ENCODE results near the gene CCDC198.

CCDC198 gene

DNA sequence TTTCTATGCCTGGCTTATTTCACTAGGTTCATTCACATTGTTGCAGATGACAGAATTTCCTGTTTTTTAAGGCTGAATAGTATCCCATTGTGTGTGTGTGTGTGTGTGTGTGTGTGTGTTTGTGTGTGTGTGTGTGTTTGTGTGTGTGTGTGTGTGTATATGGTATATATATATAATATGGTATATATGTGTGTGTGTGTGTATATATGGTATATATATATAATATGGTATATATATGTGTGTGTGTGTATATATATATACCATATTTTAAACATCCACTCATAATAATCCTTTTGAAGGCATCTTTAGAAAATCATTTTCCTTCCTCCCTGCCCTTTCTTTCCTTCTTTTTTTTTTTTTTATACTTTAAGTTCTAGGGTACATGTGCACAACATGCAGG lies 5.0 kb upstream of the CCDC198 start:
- no peak for FAIRE-seq
- DNase-seq (ENCODE audit: insufficient read length, low spot score): no peak
- TF ChIP-seq SPI1 (IDR thresholded peaks at IDR 0.05; ENCODE audit: low read depth, low read length) (no peak), POLR2AphosphoS5 (IDR thresholded peaks at IDR 0.05; ENCODE audit: low read depth, low read length) (no peak), PAX5 (IDR thresholded peaks at IDR 0.05; ENCODE audit: insufficient read depth, low read length, severe bottlenecking) (no peak), POLR2A (IDR thresholded peaks at IDR 0.05; ENCODE audit: low read depth, low read length) (no peak), TAF1 (IDR thresholded peaks at IDR 0.05; ENCODE audit: low read depth, low read length) (no peak), POU2F2 (IDR thresholded peaks at IDR 0.05; ENCODE audit: low read depth, low read length) (no peak)

DNA sequence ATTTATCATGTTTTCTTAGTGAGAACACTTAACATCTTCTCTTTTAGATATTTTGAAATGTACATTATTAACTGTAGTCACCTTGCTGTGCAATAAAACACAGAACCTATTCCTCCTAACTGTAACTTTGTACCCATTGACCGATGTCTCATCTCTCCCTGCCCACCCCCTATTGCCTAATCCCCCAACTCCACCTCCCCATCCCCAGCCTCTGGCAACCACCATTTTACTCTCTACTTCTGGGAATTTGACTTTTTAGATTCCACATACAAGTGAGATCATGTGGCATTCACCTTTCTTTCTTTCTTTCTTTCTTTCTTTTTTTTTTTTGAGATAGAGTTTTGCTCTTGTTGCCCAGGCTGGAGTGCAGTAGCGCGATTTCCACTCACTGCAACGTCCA lies 4.4 kb upstream of the CCDC198 start:
- no peak for DNase-seq (ENCODE audit: insufficient read length, low spot score)
- FAIRE-seq: no peak
- no peak for TF ChIP-seq POU2F2 (IDR thresholded peaks at IDR 0.05; ENCODE audit: low read depth, low read length)
- no peak for TF ChIP-seq SPI1 (IDR thresholded peaks at IDR 0.05; ENCODE audit: low read depth, low read length)
- TF ChIP-seq POLR2A (IDR thresholded peaks at IDR 0.05; ENCODE audit: low read depth, low read length): no peak
- TF ChIP-seq POLR2AphosphoS5 (IDR thresholded peaks at IDR 0.05; ENCODE audit: low read depth, low read length): no peak
- TF ChIP-seq PAX5 (IDR thresholded peaks at IDR 0.05; ENCODE audit: insufficient read depth, low read length, severe bottlenecking): no peak

- FAIRE-seq (no peak), DNase-seq (ENCODE audit: insufficient read length, low spot score) (no peak)
- TF ChIP-seq POU2F2 (IDR thresholded peaks at IDR 0.05; ENCODE audit: low read depth, low read length) (no peak), POLR2A (IDR thresholded peaks at IDR 0.05; ENCODE audit: low read depth, low read length) (no peak), SPI1 (IDR thresholded peaks at IDR 0.05; ENCODE audit: low read depth, low read length) (no peak), POLR2AphosphoS5 (IDR thresholded peaks at IDR 0.05; ENCODE audit: low read depth, low read length) (no peak), PAX5 (IDR thresholded peaks at IDR 0.05; ENCODE audit: insufficient read depth, low read length, severe bottlenecking) (no peak), TAF1 (IDR thresholded peaks at IDR 0.05; ENCODE audit: low read depth, low read length) (no peak)
Measured at GRCh38 chr14:57495416-57495815, 1.8 kb upstream of the CCDC198 start.

GRCh38 chr14:57492859-57493258 lies 798 bp downstream of the CCDC198 start:
- no peak for FAIRE-seq
- no peak for DNase-seq (ENCODE audit: insufficient read length, low spot score)
- TF ChIP-seq SPI1 (IDR thresholded peaks at IDR 0.05; ENCODE audit: low read depth, low read length): no peak
- no peak for TF ChIP-seq POLR2A (IDR thresholded peaks at IDR 0.05; ENCODE audit: low read depth, low read length)
- no peak for TF ChIP-seq POLR2AphosphoS5 (IDR thresholded peaks at IDR 0.05; ENCODE audit: low read depth, low read length)
- no peak for TF ChIP-seq TAF1 (IDR thresholded peaks at IDR 0.05; ENCODE audit: low read depth, low read length)
- no peak for TF ChIP-seq PAX5 (IDR thresholded peaks at IDR 0.05; ENCODE audit: insufficient read depth, low read length, severe bottlenecking)
- no peak for TF ChIP-seq POU2F2 (IDR thresholded peaks at IDR 0.05; ENCODE audit: low read depth, low read length)

- TF ChIP-seq POU2F2 (IDR thresholded peaks at IDR 0.05; ENCODE audit: low read depth, low read length) (no peak), POLR2A (IDR thresholded peaks at IDR 0.05; ENCODE audit: low read depth, low read length) (no peak), POLR2AphosphoS5 (IDR thresholded peaks at IDR 0.05; ENCODE audit: low read depth, low read length) (no peak), TAF1 (IDR thresholded peaks at IDR 0.05; ENCODE audit: low read depth, low read length) (no peak), PAX5 (IDR thresholded peaks at IDR 0.05; ENCODE audit: insufficient read depth, low read length, severe bottlenecking) (no peak), SPI1 (IDR thresholded peaks at IDR 0.05; ENCODE audit: low read depth, low read length) (no peak)
- FAIRE-seq: no peak
- DNase-seq (ENCODE audit: insufficient read length, low spot score): no peak
Measured at GRCh38 chr14:57491640-57492039, 2.0 kb downstream of the CCDC198 start.

DNA sequence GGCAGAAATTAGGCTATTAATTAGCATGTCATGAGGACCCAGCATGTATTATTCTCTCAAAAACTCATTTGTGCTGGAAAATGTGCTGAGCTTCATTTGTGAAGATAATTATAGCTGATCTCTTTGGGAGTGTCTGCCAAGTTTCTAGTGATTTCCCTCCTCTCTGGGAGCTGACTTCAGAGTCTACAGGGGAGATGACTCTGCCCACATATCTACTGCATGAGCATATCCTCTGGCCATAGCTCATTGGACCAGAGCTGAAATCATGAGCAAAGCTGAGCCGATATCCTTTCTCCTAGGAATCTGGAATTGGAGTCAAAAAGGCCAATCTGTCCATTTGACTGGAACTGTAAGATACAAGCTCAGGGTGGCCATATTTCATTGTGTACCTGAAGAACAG lies 5.9 kb downstream of the CCDC198 start:
- no peak for FAIRE-seq

DNA sequence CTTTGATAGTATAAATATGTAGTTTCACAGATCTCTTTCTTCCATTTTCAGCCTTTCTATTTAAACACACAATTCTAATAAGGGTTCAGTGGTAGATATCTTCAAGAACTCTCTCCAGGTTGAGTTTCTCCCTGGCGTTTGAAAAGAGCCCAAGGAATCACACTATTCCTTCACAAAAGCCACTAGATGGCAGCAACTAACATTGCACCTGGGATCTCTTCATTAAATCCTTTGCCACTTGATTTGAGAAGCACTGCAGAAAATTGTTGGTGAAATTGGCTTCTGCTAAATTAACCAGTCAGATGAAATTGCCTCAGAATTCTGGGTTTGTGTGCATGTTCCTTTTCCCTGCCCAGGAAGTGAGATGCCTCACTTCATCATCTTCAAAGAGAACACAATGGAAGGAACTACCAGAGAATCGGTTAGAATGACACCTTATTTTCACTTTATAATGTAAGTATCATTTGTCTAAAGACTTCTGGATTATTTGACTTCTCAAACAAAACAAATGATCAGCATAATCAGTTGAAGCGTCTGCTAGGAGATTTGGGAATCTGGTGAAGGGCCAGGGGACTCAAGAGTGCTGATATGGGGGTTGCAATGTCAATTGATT lies 6.8 kb downstream of the CCDC198 start:
- DNase-seq (ENCODE audit: insufficient read length, low spot score): no peak
- TF ChIP-seq POU2F2 (IDR thresholded peaks at IDR 0.05; ENCODE audit: low read depth, low read length): no peak
- FAIRE-seq: no peak

More for the DNA sequence above, 5.9 kb downstream of the CCDC198 start:
- no peak for DNase-seq (ENCODE audit: insufficient read length, low spot score)
- TF ChIP-seq TAF1 (IDR thresholded peaks at IDR 0.05; ENCODE audit: low read depth, low read length) (no peak), POU2F2 (IDR thresholded peaks at IDR 0.05; ENCODE audit: low read depth, low read length) (no peak), POLR2A (IDR thresholded peaks at IDR 0.05; ENCODE audit: low read depth, low read length) (no peak), SPI1 (IDR thresholded peaks at IDR 0.05; ENCODE audit: low read depth, low read length) (no peak), POLR2AphosphoS5 (IDR thresholded peaks at IDR 0.05; ENCODE audit: low read depth, low read length) (no peak), PAX5 (IDR thresholded peaks at IDR 0.05; ENCODE audit: insufficient read depth, low read length, severe bottlenecking) (no peak)

GRCh38 chr14:57485635-57486034 lies 8.0 kb downstream of the CCDC198 start:
- DNase-seq (ENCODE audit: insufficient read length, low spot score) (peak; percentile 12), FAIRE-seq (peak; percentile 9)
- no peak for TF ChIP-seq POLR2A (IDR thresholded peaks at IDR 0.05; ENCODE audit: low read depth, low read length)
- TF ChIP-seq SPI1 (IDR thresholded peaks at IDR 0.05; ENCODE audit: low read depth, low read length): peak; percentile 84

DNA sequence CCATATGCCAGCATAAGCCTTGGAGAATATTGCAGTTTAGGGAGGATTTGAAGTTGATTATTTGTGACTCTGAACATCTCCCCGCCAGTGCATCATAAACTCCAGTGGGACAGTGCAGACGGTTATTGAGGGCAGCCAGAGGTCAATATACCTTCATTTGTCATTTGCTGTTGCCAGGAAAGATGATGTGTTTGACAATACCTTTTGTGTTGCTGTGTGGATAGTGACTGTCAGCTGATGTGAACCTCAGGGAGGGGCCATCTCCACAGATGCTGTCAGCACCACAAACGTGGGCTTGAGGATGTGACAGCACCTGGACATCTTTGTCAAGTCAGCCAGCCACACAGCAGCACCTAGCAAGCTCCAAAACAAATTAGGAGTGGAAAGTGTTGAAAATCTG lies 11.5 kb downstream of the CCDC198 start:
- no peak for FAIRE-seq
- TF ChIP-seq POU2F2 (IDR thresholded peaks at IDR 0.05; ENCODE audit: low read depth, low read length): no peak
- no peak for TF ChIP-seq POLR2A (IDR thresholded peaks at IDR 0.05; ENCODE audit: low read depth, low read length)
- no peak for TF ChIP-seq TAF1 (IDR thresholded peaks at IDR 0.05; ENCODE audit: low read depth, low read length)
- no peak for TF ChIP-seq PAX5 (IDR thresholded peaks at IDR 0.05; ENCODE audit: insufficient read depth, low read length, severe bottlenecking)
- no peak for TF ChIP-seq SPI1 (IDR thresholded peaks at IDR 0.05; ENCODE audit: low read depth, low read length)
- no peak for TF ChIP-seq POLR2AphosphoS5 (IDR thresholded peaks at IDR 0.05; ENCODE audit: low read depth, low read length)
- DNase-seq (ENCODE audit: insufficient read length, low spot score): no peak

- DNase-seq (ENCODE audit: insufficient read length, low spot score): no peak
- FAIRE-seq: no peak
- no peak for TF ChIP-seq POLR2A (IDR thresholded peaks at IDR 0.05; ENCODE audit: low read depth, low read length)
- TF ChIP-seq POLR2AphosphoS5 (IDR thresholded peaks at IDR 0.05; ENCODE audit: low read depth, low read length): no peak
- no peak for TF ChIP-seq SPI1 (IDR thresholded peaks at IDR 0.05; ENCODE audit: low read depth, low read length)
- TF ChIP-seq TAF1 (IDR thresholded peaks at IDR 0.05; ENCODE audit: low read depth, low read length): no peak
- no peak for TF ChIP-seq PAX5 (IDR thresholded peaks at IDR 0.05; ENCODE audit: insufficient read depth, low read length, severe bottlenecking)
- no peak for TF ChIP-seq POU2F2 (IDR thresholded peaks at IDR 0.05; ENCODE audit: low read depth, low read length)
Measured at GRCh38 chr14:57480051-57480450, 13.6 kb downstream of the CCDC198 start.

All from GM12891 (cell line).